ENCODE measurements around the gene TTC1.

TTC1 gene

DNA sequence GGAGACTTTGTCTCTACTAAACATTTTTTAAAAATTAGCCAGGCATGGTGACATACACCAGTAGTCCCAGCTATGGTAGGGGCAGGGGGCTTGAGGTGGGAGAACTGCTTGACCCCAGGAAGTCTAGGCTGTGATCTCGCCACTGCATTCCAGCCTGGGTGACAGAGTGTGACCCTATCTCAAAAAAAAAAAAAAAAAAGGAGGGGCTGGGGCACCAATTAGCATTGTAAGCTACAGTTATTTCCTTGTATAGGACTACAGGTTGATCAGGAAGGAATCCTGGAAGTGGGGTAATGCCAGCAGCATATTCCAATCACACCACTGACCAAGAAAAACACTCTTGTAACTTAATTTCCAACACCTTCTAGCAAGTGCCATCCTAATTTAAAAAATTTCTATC, 78.3 kb downstream of the TTC1 start:
- DNase-seq (ENCODE audit: low spot score): no peak

- DNase-seq (ENCODE audit: low spot score): no peak
These were observed 79.9 kb downstream of the TTC1 start for GRCh38 chr5:160088805-160089204.

DNA sequence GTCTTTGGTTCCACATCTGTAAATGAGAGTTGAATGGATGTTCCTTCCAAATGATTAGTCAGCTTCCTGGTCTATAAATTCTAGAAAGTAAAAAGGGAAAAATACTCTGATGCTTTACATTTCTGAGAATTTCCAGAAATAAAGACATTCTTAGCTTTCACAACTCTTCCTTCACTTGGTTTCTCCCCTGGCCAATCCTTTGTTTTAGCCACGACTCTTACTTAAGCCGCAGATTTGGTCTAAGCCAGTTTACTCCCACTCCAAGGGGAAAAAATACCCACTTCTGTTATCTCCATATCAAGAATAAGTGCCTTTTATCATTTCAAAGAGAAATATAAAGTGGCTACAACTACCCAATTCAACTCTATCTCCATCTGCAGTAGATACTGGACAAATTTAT, 80.6 kb downstream of the TTC1 start:
- DNase-seq (ENCODE audit: low spot score): no peak

DNA sequence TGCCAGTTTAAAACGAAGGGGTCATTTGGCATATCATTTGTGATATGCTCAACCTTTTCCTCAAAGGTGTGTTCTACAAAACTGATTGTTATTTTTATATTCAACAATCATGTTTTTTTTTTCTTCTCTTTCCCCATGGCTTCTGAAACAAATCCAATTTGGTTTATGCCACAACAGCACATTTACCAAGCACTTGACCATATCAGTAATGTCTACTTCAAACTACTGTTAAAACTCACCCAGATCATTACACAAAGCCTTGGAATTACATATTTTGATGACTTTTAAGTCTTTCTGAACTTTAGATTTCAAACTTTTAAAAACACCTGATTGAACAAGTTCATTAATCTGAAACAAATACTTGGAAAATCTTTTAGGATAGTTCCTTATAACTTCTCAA, 81.1 kb downstream of the TTC1 start:
- no peak for DNase-seq (ENCODE audit: low spot score)

GRCh38 chr5:160092514-160092913, 83.6 kb downstream of the TTC1 start:
- no peak for DNase-seq (ENCODE audit: low spot score)

DNA sequence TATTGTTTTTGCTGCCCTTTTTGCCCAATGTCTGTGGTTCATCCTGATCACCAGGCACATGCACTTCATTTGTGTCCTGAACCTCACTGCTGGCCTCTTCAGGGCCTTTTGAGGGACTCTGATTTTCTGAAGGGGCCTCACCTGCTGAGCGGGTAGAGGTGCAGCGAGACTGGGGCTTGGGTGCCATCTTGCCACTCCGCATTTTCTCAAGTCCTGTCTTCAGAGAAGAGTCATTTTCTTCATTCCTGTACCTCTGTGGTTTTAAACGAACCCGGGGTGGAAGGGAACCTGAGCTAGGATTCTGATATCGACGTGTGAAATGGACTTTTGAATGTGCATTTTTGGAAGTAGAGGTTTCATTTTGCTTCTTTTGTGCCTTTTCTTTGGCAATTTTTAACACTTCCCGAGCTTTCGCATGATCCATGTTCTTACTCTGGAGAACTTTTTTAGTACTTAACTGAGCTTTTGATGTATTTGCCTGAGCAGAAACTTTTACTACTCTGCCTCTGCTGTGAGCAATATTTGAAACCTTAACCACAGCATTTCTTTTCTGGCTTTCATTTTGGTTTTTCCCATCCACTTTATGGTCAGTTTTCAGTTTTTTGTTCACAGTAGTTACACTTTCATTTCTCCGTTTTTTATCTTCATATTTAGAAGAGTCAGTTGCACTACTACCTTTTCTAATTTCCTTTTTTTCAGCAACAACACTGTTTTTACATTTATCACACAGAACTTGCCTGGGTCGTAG, 84.2 kb downstream of the TTC1 start:
- DNase-seq (ENCODE audit: low spot score): no peak

- DNase-seq (ENCODE audit: low spot score): no peak
These were observed 87.2 kb downstream of the TTC1 start for GRCh38 chr5:160096178-160096577.

DNA sequence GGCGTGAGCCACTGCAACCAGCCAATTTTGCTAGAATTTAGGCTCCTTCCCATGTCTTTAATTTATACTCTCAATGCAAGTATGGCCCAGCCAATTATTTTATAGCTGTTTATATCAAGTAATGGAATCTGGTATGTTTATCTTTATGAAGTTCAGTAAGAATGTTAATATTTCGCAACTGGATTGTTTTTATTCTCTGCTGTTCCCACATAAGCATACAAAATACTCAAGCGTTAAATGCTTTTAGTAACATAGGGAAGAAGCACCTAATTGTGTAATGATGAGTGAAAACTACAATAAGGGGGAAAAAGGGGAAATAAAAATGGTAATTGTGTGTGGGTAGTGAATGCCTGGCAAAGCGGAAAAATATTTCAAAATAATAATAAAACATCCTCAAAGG, 89.1 kb downstream of the TTC1 start:
- DNase-seq (ENCODE audit: low spot score): no peak

DNA sequence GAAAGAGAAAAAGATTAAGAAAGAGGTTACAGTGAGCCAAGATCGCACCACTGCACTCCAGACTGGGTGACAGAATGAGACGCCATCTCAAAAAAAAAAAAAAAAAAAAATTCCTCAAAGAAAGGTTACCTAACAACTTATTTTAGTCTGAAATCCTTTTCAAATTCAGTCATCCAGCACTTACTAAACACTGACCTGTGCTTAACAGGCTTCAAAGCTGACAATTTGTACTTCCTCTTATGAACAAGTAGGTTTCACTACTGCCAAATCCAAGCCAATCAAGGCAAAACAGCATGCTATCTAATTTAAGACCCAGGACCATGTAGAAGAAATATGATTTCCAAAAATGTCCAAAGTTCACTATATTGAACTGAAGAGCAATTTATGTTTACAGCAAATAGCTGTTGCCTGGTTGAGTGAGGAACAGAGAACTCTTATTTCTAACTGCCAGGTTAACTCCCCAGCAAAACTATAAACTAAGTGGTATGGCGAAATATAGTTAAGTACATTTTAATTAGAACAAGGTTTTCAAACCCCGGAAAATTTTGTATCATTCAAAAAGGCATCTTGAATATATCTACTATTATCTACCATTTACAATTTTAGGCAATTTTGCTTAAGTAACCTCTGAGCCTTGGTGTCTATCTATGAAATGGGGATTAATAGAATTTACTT, 96.9 kb downstream of the TTC1 start:
- DNase-seq (ENCODE audit: low spot score): no peak

GRCh38 chr5:160108124-160108523, 99.2 kb downstream of the TTC1 start:
- no peak for DNase-seq (ENCODE audit: low spot score)
